Measurements from ENCODE around the gene TLR6.

GRCh38 chr4:38780833-38781484 lies 75.7 kb downstream of the TLR6 start:
- TF ChIP-seq CTCF (IDR thresholded peaks at IDR 0.05) (no peak), EZH2 (IDR thresholded peaks at IDR 0.05; ENCODE audit: borderline replicate concordance, insufficient read depth, low read depth, low read length, poor library complexity, severe bottlenecking) (no peak)
